ENCODE data around the gene TERC.

GRCh38 chr3:169787120-169787519, 22.3 kb upstream of the TERC start:
- no peak for TF ChIP-seq CTCF (conservative IDR thresholded peaks at IDR 0.05; ENCODE audit: low read length)
- no peak for TF ChIP-seq EZH2phosphoT487 (IDR thresholded peaks at IDR 0.05; ENCODE audit: borderline replicate concordance, low read depth, low read length)

Data from OCI-LY7 (cell line).